HG03175 (cell line): ENCODE measurements around the gene MLN.

Experiments used
- ATAC-seq: cut with Tn5 transposase; IDR thresholded peaks from one replicate; pipeline ENCODE4 v1.9.1; 2021; ENCODE audit warnings: mild to moderate bottlenecking, moderate library complexity; ENCODE audit not compliant: unreplicated experiment

Gene MLN

GRCh38 chr6:33756211-33756954, 47.4 kb downstream of the MLN start:
- ATAC-seq, result no peak

- no peak for ATAC-seq
These were observed 48.5 kb downstream of the MLN start for GRCh38 chr6:33755070-33755869.

GRCh38 chr6:33754222-33754621, 49.6 kb downstream of the MLN start:
- no peak for ATAC-seq

GRCh38 chr6:33752646-33753015, 51.2 kb downstream of the MLN start:
- no peak for ATAC-seq

GRCh38 chr6:33751771-33752645, 51.8 kb downstream of the MLN start:
- ATAC-seq, result no peak

GRCh38 chr6:33750244-33750991, 53.4 kb downstream of the MLN start:
- no peak for ATAC-seq

GRCh38 chr6:33749401-33749800, 54.4 kb downstream of the MLN start:
- ATAC-seq, result no peak

- no peak for ATAC-seq
These were observed 55.0 kb downstream of the MLN start for GRCh38 chr6:33748841-33749240.

- no peak for ATAC-seq
These were observed 56.0 kb downstream of the MLN start for GRCh38 chr6:33747823-33748222.

- no peak for ATAC-seq
These were observed 57.1 kb downstream of the MLN start, which contains the start of gene IP6K3 for GRCh38 chr6:33746651-33747100. Gene IP6K3 (minus strand): TSS chr6:33746905. CDS start chr6:33735476, 11,429 bp downstream.

- ATAC-seq, result no peak
These were observed 57.7 kb downstream of the MLN start for GRCh38 chr6:33746036-33746600.

GRCh38 chr6:33745548-33745947, 58.3 kb downstream of the MLN start:
- ATAC-seq, result no peak

GRCh38 chr6:33744895-33745546, 58.8 kb downstream of the MLN start:
- no peak for ATAC-seq
